ENCODE results near the gene FSD1L.

DNA sequence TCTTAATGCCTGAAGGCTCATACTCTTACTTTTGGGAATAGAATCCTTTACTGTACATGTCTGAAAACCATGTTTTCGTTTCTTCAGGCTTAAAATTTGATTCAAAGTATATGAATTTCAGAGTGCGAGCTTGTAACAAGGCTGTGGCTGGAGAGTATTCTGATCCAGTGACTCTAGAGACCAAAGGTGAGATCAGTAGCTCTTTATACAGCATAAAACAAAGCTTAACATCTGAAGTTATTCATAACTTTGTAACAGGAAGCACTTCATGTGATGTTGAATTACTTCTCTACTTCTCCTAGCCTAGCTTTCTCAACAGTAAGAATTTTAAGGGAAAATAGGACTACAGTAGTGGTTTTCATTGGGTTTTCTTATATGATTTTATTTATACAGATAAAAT is 60.7 kb downstream of the FSD1L start:
- TF ChIP-seq MYC (IDR thresholded peaks at IDR 0.05; ENCODE audit: borderline replicate concordance, low read length) (no peak), NR3C1 (IDR thresholded peaks at IDR 0.05) (no peak), HOXA7 (CRISPR knock-in tag; IDR thresholded peaks at IDR 0.05) (no peak), JUNB (IDR thresholded peaks at IDR 0.05) (no peak), TP53 (CRISPR knock-in tag; IDR thresholded peaks at IDR 0.05) (no peak), POLR2A (IDR thresholded peaks at IDR 0.05; ENCODE audit: low read length) (no peak), TFCP2L1 (CRISPR knock-in tag; IDR thresholded peaks at IDR 0.05) (no peak), SMC3 (IDR thresholded peaks at IDR 0.05) (no peak)
- TF ChIP-seq, protein P1, sequence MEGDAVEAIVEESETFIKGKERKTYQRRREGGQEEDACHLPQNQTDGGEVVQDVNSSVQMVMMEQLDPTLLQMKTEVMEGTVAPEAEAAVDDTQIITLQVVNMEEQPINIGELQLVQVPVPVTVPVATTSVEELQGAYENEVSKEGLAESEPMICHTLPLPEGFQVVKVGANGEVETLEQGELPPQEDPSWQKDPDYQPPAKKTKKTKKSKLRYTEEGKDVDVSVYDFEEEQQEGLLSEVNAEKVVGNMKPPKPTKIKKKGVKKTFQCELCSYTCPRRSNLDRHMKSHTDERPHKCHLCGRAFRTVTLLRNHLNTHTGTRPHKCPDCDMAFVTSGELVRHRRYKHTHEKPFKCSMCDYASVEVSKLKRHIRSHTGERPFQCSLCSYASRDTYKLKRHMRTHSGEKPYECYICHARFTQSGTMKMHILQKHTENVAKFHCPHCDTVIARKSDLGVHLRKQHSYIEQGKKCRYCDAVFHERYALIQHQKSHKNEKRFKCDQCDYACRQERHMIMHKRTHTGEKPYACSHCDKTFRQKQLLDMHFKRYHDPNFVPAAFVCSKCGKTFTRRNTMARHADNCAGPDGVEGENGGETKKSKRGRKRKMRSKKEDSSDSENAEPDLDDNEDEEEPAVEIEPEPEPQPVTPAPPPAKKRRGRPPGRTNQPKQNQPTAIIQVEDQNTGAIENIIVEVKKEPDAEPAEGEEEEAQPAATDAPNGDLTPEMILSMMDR (IDR thresholded peaks at IDR 0.05): no peak
- TF ChIP-seq, protein P2, sequence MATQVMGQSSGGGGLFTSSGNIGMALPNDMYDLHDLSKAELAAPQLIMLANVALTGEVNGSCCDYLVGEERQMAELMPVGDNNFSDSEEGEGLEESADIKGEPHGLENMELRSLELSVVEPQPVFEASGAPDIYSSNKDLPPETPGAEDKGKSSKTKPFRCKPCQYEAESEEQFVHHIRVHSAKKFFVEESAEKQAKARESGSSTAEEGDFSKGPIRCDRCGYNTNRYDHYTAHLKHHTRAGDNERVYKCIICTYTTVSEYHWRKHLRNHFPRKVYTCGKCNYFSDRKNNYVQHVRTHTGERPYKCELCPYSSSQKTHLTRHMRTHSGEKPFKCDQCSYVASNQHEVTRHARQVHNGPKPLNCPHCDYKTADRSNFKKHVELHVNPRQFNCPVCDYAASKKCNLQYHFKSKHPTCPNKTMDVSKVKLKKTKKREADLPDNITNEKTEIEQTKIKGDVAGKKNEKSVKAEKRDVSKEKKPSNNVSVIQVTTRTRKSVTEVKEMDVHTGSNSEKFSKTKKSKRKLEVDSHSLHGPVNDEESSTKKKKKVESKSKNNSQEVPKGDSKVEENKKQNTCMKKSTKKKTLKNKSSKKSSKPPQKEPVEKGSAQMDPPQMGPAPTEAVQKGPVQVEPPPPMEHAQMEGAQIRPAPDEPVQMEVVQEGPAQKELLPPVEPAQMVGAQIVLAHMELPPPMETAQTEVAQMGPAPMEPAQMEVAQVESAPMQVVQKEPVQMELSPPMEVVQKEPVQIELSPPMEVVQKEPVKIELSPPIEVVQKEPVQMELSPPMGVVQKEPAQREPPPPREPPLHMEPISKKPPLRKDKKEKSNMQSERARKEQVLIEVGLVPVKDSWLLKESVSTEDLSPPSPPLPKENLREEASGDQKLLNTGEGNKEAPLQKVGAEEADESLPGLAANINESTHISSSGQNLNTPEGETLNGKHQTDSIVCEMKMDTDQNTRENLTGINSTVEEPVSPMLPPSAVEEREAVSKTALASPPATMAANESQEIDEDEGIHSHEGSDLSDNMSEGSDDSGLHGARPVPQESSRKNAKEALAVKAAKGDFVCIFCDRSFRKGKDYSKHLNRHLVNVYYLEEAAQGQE (IDR thresholded peaks at IDR 0.05): no peak
